Transverse colon (tissue), 4 donors: ENCODE data around the gene ARHGAP40. TPM values are rescaled to one million over a fixed set of nuclear protein-coding genes. Genes with fewer than 3 reads are reported as not detected.

Experiments used
- DNase-seq: peaks from one replicate; pipeline ENCODE4 v3.0.0-alpha.2; 2019
- H3K27ac ChIP-seq, 4 donors: fragments of 200-600 bp; sonication (generic); 2 replicates each; pipeline ENCODE4 v1.5.1; 2016 to 2018; ENCODE audit warnings: inconsistent platforms in 4 of 4
- H3K27me3 ChIP-seq: fragments of 200-600 bp; sonication (generic); 2 replicates; pipeline ENCODE4 v1.5.1; 2017; ENCODE audit warnings: inconsistent platforms
- H3K36me3 ChIP-seq, 4 donors: fragments of 200-600 bp; sonication (generic); 2 replicates each; pipeline ENCODE4 v1.5.1; 2017 to 2019; ENCODE audit warnings: inconsistent platforms in 4 of 4
- H3K4me1 ChIP-seq, 4 donors: fragments of 200-600 bp; sonication (generic); 2 replicates each; pipeline ENCODE4 v1.5.1; 2017 to 2020; ENCODE audit warnings: inconsistent platforms in 4 of 4
- H3K4me3 ChIP-seq, 4 donors: fragments of 200-600 bp; sonication (generic); 1 replicate in 1 of 4; 2 replicates in 3 of 4; pipeline versions ENCODE4 v1.5.1 to v1.6.1; 2017 to 2019; ENCODE audit warnings: inconsistent platforms in 4 of 4
- H3K9me3 ChIP-seq, 2 donors: fragments of 200-600 bp; sonication (generic); 2 replicates each; pipeline ENCODE4 v1.5.1; 2017 to 2019; ENCODE audit warnings: inconsistent platforms in 2 of 2
- CTCF ChIP-seq, 5 experiments: fragments of 200-600 bp in 3 of 5; fragments of 450-650 bp in 2 of 5; sonication (generic) in 3 of 5; IDR thresholded peaks; 1 replicate in 2 of 5; 2 replicates in 3 of 5; pipeline ENCODE4 v1.5.1; 2016 to 2017; ENCODE audit warnings: antibody characterized with exemption in 5 of 5, inconsistent platforms in 3 of 5, mild to moderate bottlenecking in 2 of 5, moderate library complexity in 1 of 5
- EP300 ChIP-seq: sonication (generic); formaldehyde crosslinking; IDR thresholded peaks from one replicate; pipeline ENCODE4 v1.6.1; 2017; ENCODE audit warnings: antibody characterized with exemption, low read depth
- POLR2A ChIP-seq: fragments of 450-650 bp; IDR thresholded peaks from one replicate; pipeline ENCODE4 v1.6.1; 2016; ENCODE audit warnings: antibody characterized with exemption, mild to moderate bottlenecking, moderate library complexity
- POLR2AphosphoS5 ChIP-seq, 3 donors: sonication (generic); formaldehyde crosslinking; IDR thresholded peaks; one replicate each; pipeline ENCODE4 v1.6.1; 2016; ENCODE audit warnings: antibody characterized with exemption in 3 of 3
- WGBS, 2 donors: methylation state at CpG; one replicate each; pipeline ENCODE4 v1.1.5; 2018; ENCODE audit warnings: low coverage in 1 of 2; 5-methylcytosine and 5-hydroxymethylcytosine counted together
- in situ Hi-C, 4 donors: fragments of 200-750 bp; cut with MboI; loops; one replicate each; pipeline versions ENCODE4 v1.15.0 to v1.15.1; 2017; ENCODE audit warnings: low sequenced_read_pairs in 3 of 4, low pct_ligation_motif_present in 1 of 4, low pct_unique_long_range_greater_than_20kb in 1 of 4
- intact Hi-C: fragments of 100-400 bp; cut with DNase I; formaldehyde crosslinking; loops from one replicate; pipeline ENCODE4 v1.15.1; 2023; ENCODE audit warnings: low total_unique reads
- total RNA-seq, 4 donors: library from RNA; depleted of rRNA; stranded (reverse); fragments of >200 nt; gene quantifications; one replicate each; pipeline ENCODE4 v1.1.0, GENCODE V29; 2016

Gene ARHGAP40
- total RNA-seq, result not detected

GRCh38 chr20:38601216-38602184 is at the start of gene ARHGAP40:
Gene ARHGAP40, plus strand, starts transcription at chr20:38601809.
- no peaks in the 10 kb centered on the region for H3K9me3 ChIP-seq
- H3K4me3 ChIP-seq, result no peak within 1 kb of the TSS
- peak; percentile 11 for DNase-seq
- H3K36me3 ChIP-seq, result no peaks in the 10 kb centered on the region
- intact Hi-C loops, result no loop called here
- 4 to 12% methylated on average over 7 to 32 of the region's 42 CpGs for WGBS, 2 donors
- in situ Hi-C loops, result no loop called here
- peaks cover 53% of the 10 kb centered on the region for H3K27me3 ChIP-seq
- H3K4me1 ChIP-seq, result peaks cover 0 to 3% (median 0%) of the 10 kb centered on the region in 4 donors
- TF ChIP-seq POLR2A (no peak), CTCF (IDR thresholded peaks at IDR 0.05) (no peak), POLR2AphosphoS5 (IDR thresholded peaks at IDR 0.05) (no peak), EP300 (no peak)
- H3K27ac ChIP-seq, result no peak within 1 kb of the TSS

GRCh38 chr20:38554986-38555385 is 46.6 kb upstream of the ARHGAP40 start:
- Histone ChIP-seq H3K27ac (no peak overlapping the region), H3K4me1 (no peaks in the 10 kb centered on the region), H3K4me3 (no peak overlapping the region), H3K36me3 (peaks cover 0 to 81% (median 32%) of the 10 kb centered on the region in 4 donors), H3K27me3 (no peaks in the 10 kb centered on the region), H3K9me3 (no peaks in the 10 kb centered on the region)
- no peak for DNase-seq
- intact Hi-C loops, result no loop called here
- 100% methylated on average over 1 to 2 of the region's 2 CpGs for WGBS, 2 donors
- in situ Hi-C loops, result no loop called here
- TF ChIP-seq POLR2A (no peak), EP300 (no peak), CTCF (IDR thresholded peaks at IDR 0.05) (no peak), POLR2AphosphoS5 (IDR thresholded peaks at IDR 0.05) (no peak)

- H3K9me3 ChIP-seq, result no peaks in the 10 kb centered on the region
- intact Hi-C loops, result no loop called here
- H3K4me3 ChIP-seq, result no peak overlapping the region
- no peak for DNase-seq
- H3K36me3 ChIP-seq, result peaks cover 0 to 85% (median 32%) of the 10 kb centered on the region in 4 donors
- H3K27me3 ChIP-seq, result no peaks in the 10 kb centered on the region
- no peak overlapping the region for H3K27ac ChIP-seq
- in situ Hi-C loops, result no loop called here
- TF ChIP-seq EP300, result no peak
- TF ChIP-seq POLR2A, result no peak
- TF ChIP-seq CTCF (IDR thresholded peaks at IDR 0.05), result no peak
- H3K4me1 ChIP-seq, result no peaks in the 10 kb centered on the region
Measured at GRCh38 chr20:38555395-38555794, 46.2 kb upstream of the ARHGAP40 start.

- no peak overlapping the region for H3K27ac ChIP-seq
Measured at GRCh38 chr20:38557174-38557573, 44.4 kb upstream of the ARHGAP40 start.

More at GRCh38 chr20:38557174-38557573, 44.4 kb upstream of the ARHGAP40 start:
- Histone ChIP-seq H3K27me3 (no peaks in the 10 kb centered on the region), H3K36me3 (peaks cover 0 to 77% (median 31%) of the 10 kb centered on the region in 4 donors), H3K4me3 (no peak overlapping the region), H3K9me3 (no peaks in the 10 kb centered on the region), H3K4me1 (no peaks in the 10 kb centered on the region)
- TF ChIP-seq CTCF (IDR thresholded peaks at IDR 0.05) (no peak), EP300 (no peak)
- intact Hi-C loops, result no loop called here
- in situ Hi-C loops, result no loop called here
- WGBS, 2 donors, result 94 to 100% methylated on average over 2 of the region's 2 CpGs
- DNase-seq, result no peak
